GM12878 (cell line): ENCODE results near the gene ATP2C1. TPM values are rescaled to one million over a fixed set of nuclear protein-coding genes. Genes with fewer than 3 reads are reported as not detected.

Experiments
- ATAC-seq: fragments of 200-7000 bp; cut with Tn5 transposase; 3 replicates; pipeline ENCODE4 v1.9.1; 2020; ENCODE audit warnings: mild to moderate bottlenecking, moderate library complexity
- BruUV-seq: library from RNA; stranded (reverse); fragments of 400-500 nt; replicated peaks from 2 replicates; lab custom pipeline; 2021; lab: Mats Ljungman, UMichigan
- CTCF ChIA-PET: fragments of 300-600 bp; sonication (Branson Sonifier 250); formaldehyde crosslinking; extraction: SDS; loops from one replicate; lab custom pipeline; 2021; ENCODE audit warnings: inconsistent platforms; lab: Yijun Ruan, JAX
- POLR2A ChIA-PET: fragments of 350-600 bp; formaldehyde crosslinking; extraction: SDS; loops from one replicate; lab custom pipeline; 2021; ENCODE audit warnings: inconsistent platforms; lab: Charles Lee
- RAD21 ChIA-PET: fragments of 300-600 bp; sonication (Branson Sonifier 250); formaldehyde crosslinking; loops from one replicate; lab custom pipeline; 2023; ENCODE audit warnings: antibody characterized with exemption; ENCODE audit not compliant: unreplicated experiment; lab: Charles Lee
- SMC1A ChIA-PET: fragments of 300-600 bp; sonication (Branson Sonifier 250); formaldehyde crosslinking; loops from one replicate; lab custom pipeline; 2023; ENCODE audit not compliant: unreplicated experiment, uncharacterized antibody; lab: Charles Lee
- DNase-seq: peaks from one replicate; pipeline ENCODE4 v3.0.0-alpha.2; 2011; ENCODE audit warnings: low read depth, low spot score
- FAIRE-seq: peaks from 3 replicates; lab custom pipeline; 2011; peaks lifted over from hg19 to GRCh38; lab: Jason Lieb, UNC
- H2AFZ ChIP-seq: 2 replicates; pipeline ENCODE4 v1.6.0; 2011; ENCODE audit warnings: low read depth, low read length, control low read depth; ENCODE audit not compliant: control insufficient read depth
- H3K27ac ChIP-seq: 2 replicates; pipeline ENCODE4 v1.5.1; 2011; ENCODE audit warnings: control low read depth; ENCODE audit not compliant: control insufficient read depth, insufficient read depth
- H3K27me3 ChIP-seq, 2 experiments: replicated peaks in 1 of 2; 2 replicates each; pipeline versions ENCODE4 v1.6.0 to v1.6.1; 2011; ENCODE audit warnings: low read length in 1 of 2; ENCODE audit not compliant: control insufficient read depth in 2 of 2, insufficient read depth in 2 of 2
- H3K36me3 ChIP-seq, 2 experiments: 2 replicates each; pipeline ENCODE4 v1.5.1; 2011; ENCODE audit warnings: low read length in 1 of 2; ENCODE audit not compliant: control insufficient read depth in 2 of 2, insufficient read depth in 2 of 2
- H3K4me1 ChIP-seq: 2 replicates; pipeline ENCODE4 v1.6.1; 2011; ENCODE audit warnings: mild to moderate bottlenecking, low read length, moderate library complexity, mixed read lengths; ENCODE audit not compliant: control insufficient read depth, insufficient read depth
- H3K4me2 ChIP-seq: 2 replicates; pipeline ENCODE4 v1.6.0; 2011; ENCODE audit warnings: control low read depth; ENCODE audit not compliant: control insufficient read depth, insufficient read depth
- H3K4me3 ChIP-seq: fragments of 200-600 bp; sonication (generic); 2 replicates; pipeline ENCODE4 v1.5.1; 2016
- H3K79me2 ChIP-seq: 2 replicates; pipeline ENCODE4 v1.6.0; 2011; ENCODE audit warnings: low read length; ENCODE audit not compliant: control insufficient read depth, insufficient read depth
- H3K9ac ChIP-seq: 2 replicates; pipeline ENCODE4 v1.8.0; 2011; ENCODE audit warnings: low read length, control low read depth, mixed read lengths; ENCODE audit not compliant: control insufficient read depth, insufficient read depth
- H3K9me3 ChIP-seq: replicated peaks from 3 replicates; pipeline ENCODE4 v1.5.1; 2011; ENCODE audit warnings: mild to moderate bottlenecking, low read length; ENCODE audit not compliant: control insufficient read depth, insufficient read depth
- H4K20me1 ChIP-seq: 2 replicates; pipeline ENCODE4 v1.6.0; 2011; ENCODE audit not compliant: control insufficient read depth, insufficient read depth
- ATF7 ChIP-seq: fragments of 450-650 bp; IDR thresholded peaks from 2 replicates; pipeline ENCODE4 v1.6.1; 2016; ENCODE audit warnings: low read depth, mild to moderate bottlenecking
- BMI1 ChIP-seq: fragments of 450-650 bp; IDR thresholded peaks from 2 replicates; pipeline ENCODE4 v1.6.1; 2016; ENCODE audit warnings: mild to moderate bottlenecking, moderate library complexity, borderline replicate concordance
- CEBPZ ChIP-seq: fragments of 150-350 bp; IDR thresholded peaks from 2 replicates; pipeline ENCODE4 v1.6.1; 2016; ENCODE audit warnings: low read depth, low read length
- CHD2 ChIP-seq: IDR thresholded peaks from 2 replicates; pipeline ENCODE4 v1.6.1; 2011; ENCODE audit warnings: low read depth, low read length, improper control_type of control experiment, borderline replicate concordance
- FOXM1 ChIP-seq: IDR thresholded peaks from 2 replicates; pipeline ENCODE4 v1.6.1; 2012; ENCODE audit warnings: low read depth, mild to moderate bottlenecking, inconsistent platforms, low read length, moderate library complexity
- MEF2B ChIP-seq: fragments of 450-650 bp; IDR thresholded peaks from 2 replicates; pipeline ENCODE4 v1.6.1; 2018; ENCODE audit warnings: mild to moderate bottlenecking, moderate library complexity; ENCODE audit not compliant: partially characterized antibody, poor library complexity, severe bottlenecking
- NFYB ChIP-seq: IDR thresholded peaks from 2 replicates; pipeline ENCODE4 v1.6.1; 2011; ENCODE audit warnings: low read depth, mild to moderate bottlenecking, low read length, improper control_type of control experiment, moderate library complexity; ENCODE audit not compliant: insufficient read depth
- PAX8 ChIP-seq: fragments of 450-650 bp; IDR thresholded peaks from 2 replicates; pipeline ENCODE4 v1.6.1; 2017; ENCODE audit warnings: mild to moderate bottlenecking, moderate library complexity
- RUNX3 ChIP-seq: IDR thresholded peaks from 2 replicates; pipeline ENCODE4 v1.6.1; 2012; ENCODE audit warnings: low read length, inconsistent platforms
- SMAD5 ChIP-seq: IDR thresholded peaks from 2 replicates; pipeline ENCODE4 v1.6.1; 2016; ENCODE audit warnings: antibody characterized with exemption, low read depth
- TAF1 ChIP-seq: IDR thresholded peaks from 2 replicates; pipeline ENCODE4 v1.6.1; 2011; ENCODE audit warnings: mild to moderate bottlenecking, low read depth, low read length, borderline replicate concordance
- ZNF24 ChIP-seq: fragments of 450-650 bp; IDR thresholded peaks from 2 replicates; pipeline ENCODE4 v1.6.1; 2017; ENCODE audit warnings: antibody characterized with exemption, mild to moderate bottlenecking
- ZNF592 ChIP-seq: fragments of 450-650 bp; IDR thresholded peaks from 2 replicates; pipeline ENCODE4 v1.6.1; 2017; ENCODE audit warnings: mild to moderate bottlenecking, moderate library complexity
- ZSCAN29 ChIP-seq: fragments of 450-650 bp; IDR thresholded peaks from 2 replicates; pipeline ENCODE4 v1.6.1; 2017; ENCODE audit warnings: mild to moderate bottlenecking, moderate library complexity
- WGBS: methylation state at CpG from one replicate; pipeline ENCODE4 v1.1.6; 2016; ENCODE audit warnings: low lambda C conversion rate; ENCODE audit not compliant: insufficient replicate concordance, insufficient coverage; ENCODE audit errors: missing lambda C conversion rate; 5-methylcytosine and 5-hydroxymethylcytosine counted together
- in situ Hi-C: fragments of 300-500 bp; cut with MboI; formaldehyde crosslinking; loops from 9 replicates; pipeline ENCODE4 v1.14.3; 2018; ENCODE audit warnings: mixed read lengths
- intact Hi-C: fragments of 100-400 bp; cut with micrococcal nuclease; formaldehyde crosslinking; loops from one replicate; pipeline ENCODE4 v1.14.2; 2022; ENCODE audit not compliant: unreplicated experiment
- polyA plus RNA-seq, 11 experiments: library from polyadenylated mRNA; depleted of rRNA in 4 of 11; unstranded in 6 of 11; stranded (reverse) in 5 of 11; fragments of >200 nt; fragmentation: Nextera tagmentation in 4 of 11; fragmentation: Illumina TruSeq in 1 of 11; extraction: Ambion mirVana in 4 of 11; extraction: Trizol in 1 of 11; gene quantifications; 1 replicate in 1 of 11; 2 replicates in 10 of 11; pipeline versions ENCODE4 v1.2.1 to v1.2.3, GENCODE V29; 2011 to 2016; ENCODE audit warnings: inconsistent platforms in 2 of 11, missing spikeins in 2 of 11, low read depth in 1 of 11
- total RNA-seq, 4 experiments: library from RNA; depleted of rRNA in 3 of 4; stranded (reverse); fragments of >200 nt in 3 of 4; fragmentation: Illumina TruSeq in 1 of 4; extraction: Trizol in 1 of 4; gene quantifications; 2 replicates each; pipeline versions ENCODE4 v1.2.1 to v1.2.3, GENCODE V29; 2013 to 2021
- TF ChIP-seq, protein P1 (sequence below): IDR thresholded peaks from 2 replicates; pipeline ENCODE4 v1.6.1; 2011; ENCODE audit warnings: low read depth, mild to moderate bottlenecking, low read length, moderate library complexity, borderline replicate concordance; ENCODE audit errors: extremely low read depth
- TF ChIP-seq, protein P2 (sequence below): fragments of 150-350 bp; IDR thresholded peaks from 2 replicates; pipeline ENCODE4 v1.6.1; 2014; ENCODE audit warnings: mild to moderate bottlenecking, low read depth, low read length

ATP2C1 gene
- total and polyA plus RNA-seq, 10 of the 15 experiments (the other 5 are each of a cell fraction or from before 2014, with no cell fraction given) = 20.6 to 116 (median 55.1) TPM

- ChIA-PET SMC1A (no interaction called here), RAD21 (no interaction called here), CTCF (interaction anchor here (1.0 to 1.4 kb wide), 2 partner anchors 25 to 345 kb away, joined by 3 to 4 read pairs; no protein-coding TSS in a partner anchor), POLR2A (no interaction called here)
- BruUV-seq = no TSS peak
- in situ Hi-C loops (no loop called here), intact Hi-C loops (no loop called here)
- H3K9me3 ChIP-seq = no peaks in the 10 kb centered on the region
- H3K4me2 ChIP-seq = no peak overlapping the region
- 97% methylated on average over 2 of the region's 2 CpGs for WGBS
- DNase-seq (no peak), ATAC-seq (no peak), FAIRE-seq (no peak)
- no peaks in the 10 kb centered on the region for H3K27me3 ChIP-seq
- H3K27ac ChIP-seq = no peak overlapping the region
- no peaks in the 10 kb centered on the region for H3K4me1 ChIP-seq
- H3K9ac ChIP-seq = no peak overlapping the region
- peaks cover 2 to 13% of the 10 kb centered on the region in 2 experiments for H3K36me3 ChIP-seq
- no peak overlapping the region for H2AFZ ChIP-seq
- no peak overlapping the region for H3K4me3 ChIP-seq
- no peaks in the 10 kb centered on the region for H3K79me2 ChIP-seq
- H4K20me1 ChIP-seq = no peaks in the 10 kb centered on the region
- TF ChIP-seq PAX8 = no peak
- no peak for TF ChIP-seq MEF2B
- no peak for TF ChIP-seq BMI1
- no peak for TF ChIP-seq SMAD5
- TF ChIP-seq ZSCAN29 = no peak
- TF ChIP-seq ZNF24 = no peak
- TF ChIP-seq CHD2 = no peak
- no peak for TF ChIP-seq TAF1
- no peak for TF ChIP-seq FOXM1
- no peak for TF ChIP-seq ATF7
- TF ChIP-seq ZNF592 = no peak
- TF ChIP-seq, protein P1, sequence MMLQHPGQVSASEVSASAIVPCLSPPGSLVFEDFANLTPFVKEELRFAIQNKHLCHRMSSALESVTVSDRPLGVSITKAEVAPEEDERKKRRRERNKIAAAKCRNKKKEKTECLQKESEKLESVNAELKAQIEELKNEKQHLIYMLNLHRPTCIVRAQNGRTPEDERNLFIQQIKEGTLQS = no peak
- no peak for TF ChIP-seq RUNX3
- no peak for TF ChIP-seq CEBPZ
- TF ChIP-seq, protein P2, sequence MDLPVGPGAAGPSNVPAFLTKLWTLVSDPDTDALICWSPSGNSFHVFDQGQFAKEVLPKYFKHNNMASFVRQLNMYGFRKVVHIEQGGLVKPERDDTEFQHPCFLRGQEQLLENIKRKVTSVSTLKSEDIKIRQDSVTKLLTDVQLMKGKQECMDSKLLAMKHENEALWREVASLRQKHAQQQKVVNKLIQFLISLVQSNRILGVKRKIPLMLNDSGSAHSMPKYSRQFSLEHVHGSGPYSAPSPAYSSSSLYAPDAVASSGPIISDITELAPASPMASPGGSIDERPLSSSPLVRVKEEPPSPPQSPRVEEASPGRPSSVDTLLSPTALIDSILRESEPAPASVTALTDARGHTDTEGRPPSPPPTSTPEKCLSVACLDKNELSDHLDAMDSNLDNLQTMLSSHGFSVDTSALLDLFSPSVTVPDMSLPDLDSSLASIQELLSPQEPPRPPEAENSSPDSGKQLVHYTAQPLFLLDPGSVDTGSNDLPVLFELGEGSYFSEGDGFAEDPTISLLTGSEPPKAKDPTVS = no peak
- no peak for TF ChIP-seq NFYB
These were observed 113.9 kb downstream of the ATP2C1 start for GRCh38 chr3:131007782-131008181.
